ENCODE measurements around the gene SPTY2D1. TPM values are rescaled to one million over a fixed set of nuclear protein-coding genes. Genes with fewer than 3 reads are reported as not detected.
A peak's percentile ranks its signal among the peaks of the same experiment; 100 is the strongest.
"Not testable (repeated sequence)": the region's sequence is repeated elsewhere in the genome, so short reads cannot be mapped to it uniquely, and the experiment has no call there.

Gene SPTY2D1
- total RNA-seq, 1 experiment from 2014 or later, result 26.8 TPM

DNA sequence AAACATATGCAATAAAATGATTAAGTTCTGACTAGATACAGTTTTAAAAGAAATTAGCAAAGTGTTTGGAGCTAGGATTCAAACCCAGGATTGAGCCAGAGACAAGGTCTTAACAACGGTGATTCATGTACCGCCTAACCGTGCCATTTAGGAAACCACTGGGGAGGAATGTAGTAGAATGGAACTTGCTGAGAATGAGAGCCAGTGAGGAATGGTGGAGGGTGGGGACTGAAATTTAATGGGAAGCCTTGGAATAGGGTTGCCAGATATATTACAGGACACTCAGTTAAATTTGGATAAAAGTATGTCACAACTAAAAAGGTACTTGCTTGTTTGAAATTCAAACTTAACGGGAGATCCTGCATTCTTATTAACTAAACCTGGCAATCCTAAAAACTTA is 34.0 kb upstream of the SPTY2D1 start:
- intact Hi-C loops (cut with micrococcal nuclease), result no loop called here
- no peak overlapping the region for H3K27ac Mint-ChIP-seq (ENCODE audit: low read depth, unreplicated experiment)

GRCh38 chr11:18665353-18665872 is 31.3 kb upstream of the SPTY2D1 start:
- intact Hi-C loops (cut with micrococcal nuclease); H3K4me3 Mint-ChIP-seq (ENCODE audit: unreplicated experiment); DNase-seq (ENCODE audit: unreplicated experiment); H3K36me3 Mint-ChIP-seq (ENCODE audit: insufficient read depth, unreplicated experiment); BruUV-seq (replicated peaks); H3K9me3 Mint-ChIP-seq (ENCODE audit: unreplicated experiment); POLR2A ChIA-PET; H3K4me1 Mint-ChIP-seq (ENCODE audit: insufficient read depth, unreplicated experiment); H3K27ac Mint-ChIP-seq (ENCODE audit: low read depth, unreplicated experiment): not testable (repeated sequence)
- H3K27me3 Mint-ChIP-seq (ENCODE audit: insufficient read depth, unreplicated experiment), result peaks cover 27% of the 10 kb centered on the region
- CTCF ChIA-PET, result interaction anchor here (1.2 kb wide), 1 partner anchor 64 kb away, joined by 3 read pairs; no protein-coding TSS in a partner anchor

More for the DNA sequence above, 34.0 kb upstream of the SPTY2D1 start:
- Mint-ChIP-seq H3K9me3 (ENCODE audit: unreplicated experiment) (no peaks in the 10 kb centered on the region), H3K4me1 (ENCODE audit: insufficient read depth, unreplicated experiment) (peaks cover 6% of the 10 kb centered on the region), H3K36me3 (ENCODE audit: insufficient read depth, unreplicated experiment) (no peaks in the 10 kb centered on the region), H3K4me3 (ENCODE audit: unreplicated experiment) (no peak overlapping the region), H3K27me3 (ENCODE audit: insufficient read depth, unreplicated experiment) (peaks cover 4% of the 10 kb centered on the region)
- no peak for TF ChIP-seq CTCF (IDR thresholded peaks at IDR 0.05; ENCODE audit: unreplicated experiment)
- no peak for DNase-seq (ENCODE audit: unreplicated experiment)
- BruUV-seq (replicated peaks), result no TSS peak
- ChIA-PET CTCF (interaction anchor here (0.6 to 1.2 kb wide), 2 partner anchors 9 to 553 kb away, joined by 3 to 6 read pairs; no protein-coding TSS in a partner anchor), POLR2A (no interaction called here)

DNA sequence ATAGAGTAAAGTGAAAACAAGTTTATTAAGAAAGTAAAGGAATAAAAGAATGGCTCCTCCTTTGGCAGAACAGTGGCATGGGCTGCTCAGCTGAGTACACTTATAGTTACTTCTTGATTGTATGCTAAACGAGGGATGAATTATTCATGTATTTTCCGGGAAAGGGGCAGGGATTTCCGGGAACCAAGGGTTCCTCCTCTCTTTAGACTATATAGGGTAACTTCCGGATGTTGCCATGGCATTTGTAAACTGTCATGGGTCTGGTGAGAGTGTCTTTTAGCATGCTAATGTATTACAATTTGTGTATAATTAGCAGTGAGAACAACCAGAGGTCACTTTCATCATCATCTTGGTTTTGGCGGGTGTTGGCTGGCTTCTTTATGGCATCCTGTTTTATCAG is 23.5 kb upstream of the SPTY2D1 start:
- no peaks in the 10 kb centered on the region for H3K4me1 Mint-ChIP-seq (ENCODE audit: insufficient read depth, unreplicated experiment)
- no peak for TF ChIP-seq CTCF (IDR thresholded peaks at IDR 0.05; ENCODE audit: unreplicated experiment)
- H3K36me3 Mint-ChIP-seq (ENCODE audit: insufficient read depth, unreplicated experiment), result peaks cover 6% of the 10 kb centered on the region
- peaks cover 42% of the 10 kb centered on the region for H3K27me3 Mint-ChIP-seq (ENCODE audit: insufficient read depth, unreplicated experiment)
- CTCF ChIA-PET, result no interaction called here
- no peak overlapping the region for H3K4me3 Mint-ChIP-seq (ENCODE audit: unreplicated experiment)
- BruUV-seq (replicated peaks), result no TSS peak
- H3K27ac Mint-ChIP-seq (ENCODE audit: low read depth, unreplicated experiment), result no peak overlapping the region
- intact Hi-C loops (cut with micrococcal nuclease), result no loop called here
- no peaks in the 10 kb centered on the region for H3K9me3 Mint-ChIP-seq (ENCODE audit: unreplicated experiment)
- POLR2A ChIA-PET, result no interaction called here
- DNase-seq (ENCODE audit: unreplicated experiment), result no peak

DNA sequence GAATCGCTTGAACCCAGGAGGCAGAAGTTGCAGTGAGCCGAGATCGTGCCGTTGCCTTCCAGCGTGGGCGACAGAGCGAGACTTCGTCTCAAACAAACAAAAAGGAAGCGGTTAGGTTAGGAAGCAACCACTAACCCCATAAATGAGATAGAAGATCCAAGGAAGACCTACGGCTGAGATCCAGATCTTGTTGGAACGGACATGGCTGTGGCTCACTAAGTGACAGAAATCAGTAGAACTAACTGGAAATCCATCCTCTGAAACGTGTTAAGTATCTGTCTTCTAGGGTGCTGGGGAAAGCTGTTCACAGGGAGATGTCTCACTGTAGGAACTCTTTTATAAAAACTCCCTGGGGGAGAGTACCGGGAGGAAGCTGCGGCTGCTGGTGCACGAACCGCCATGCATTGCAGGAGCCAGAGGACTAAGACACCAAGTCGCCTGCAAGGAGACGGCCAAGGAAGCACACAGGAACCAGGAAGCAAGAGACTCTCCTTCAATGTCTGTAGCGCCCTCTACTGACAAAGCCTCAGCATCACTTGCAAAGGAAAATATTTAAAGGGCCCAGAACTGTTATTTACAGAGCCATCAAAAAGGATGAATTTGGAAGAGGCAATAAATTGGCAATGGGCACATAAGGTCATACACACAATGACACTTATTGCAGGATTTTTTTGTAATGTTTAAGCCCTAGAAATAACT is 16.9 kb upstream of the SPTY2D1 start:
- DNase-seq (ENCODE audit: unreplicated experiment), result peak; percentile 71
- H3K4me3 Mint-ChIP-seq (ENCODE audit: unreplicated experiment), result no peak overlapping the region
- TF ChIP-seq CTCF (IDR thresholded peaks at IDR 0.05; ENCODE audit: unreplicated experiment), result peak; percentile 40
- intact Hi-C loops (cut with micrococcal nuclease), result loop anchor here (1.0 to 5.0 kb wide), 2 partner anchors 111 to 409 kb away; no protein-coding TSS in a partner anchor
- no peak overlapping the region for H3K27ac Mint-ChIP-seq (ENCODE audit: low read depth, unreplicated experiment)
- peaks cover 6% of the 10 kb centered on the region for H3K36me3 Mint-ChIP-seq (ENCODE audit: insufficient read depth, unreplicated experiment)
- BruUV-seq (replicated peaks), result no TSS peak
- no peaks in the 10 kb centered on the region for H3K9me3 Mint-ChIP-seq (ENCODE audit: unreplicated experiment)
- no peaks in the 10 kb centered on the region for H3K27me3 Mint-ChIP-seq (ENCODE audit: insufficient read depth, unreplicated experiment)
- ChIA-PET POLR2A (no interaction called here), CTCF (interaction anchor here (0.6 to 2.7 kb wide), 11 partner anchors 10 to 551 kb away, joined by 3 to 11 read pairs (median 3); no protein-coding TSS in a partner anchor)
- H3K4me1 Mint-ChIP-seq (ENCODE audit: insufficient read depth, unreplicated experiment), result no peaks in the 10 kb centered on the region

All from MCF 10A (cell line).